AG08396 (cell line): ENCODE results near the gene GABRG3.
"Not testable (repeated sequence)": the region's sequence is repeated elsewhere in the genome, so short reads cannot be mapped to it uniquely, and the experiment has no call there.

Experiments used
- DNase-seq: peaks from one replicate; pipeline ENCODE4 v3.0.0; 2012; ENCODE audit warnings: low spot score, mixed read lengths

GABRG3 gene

DNA sequence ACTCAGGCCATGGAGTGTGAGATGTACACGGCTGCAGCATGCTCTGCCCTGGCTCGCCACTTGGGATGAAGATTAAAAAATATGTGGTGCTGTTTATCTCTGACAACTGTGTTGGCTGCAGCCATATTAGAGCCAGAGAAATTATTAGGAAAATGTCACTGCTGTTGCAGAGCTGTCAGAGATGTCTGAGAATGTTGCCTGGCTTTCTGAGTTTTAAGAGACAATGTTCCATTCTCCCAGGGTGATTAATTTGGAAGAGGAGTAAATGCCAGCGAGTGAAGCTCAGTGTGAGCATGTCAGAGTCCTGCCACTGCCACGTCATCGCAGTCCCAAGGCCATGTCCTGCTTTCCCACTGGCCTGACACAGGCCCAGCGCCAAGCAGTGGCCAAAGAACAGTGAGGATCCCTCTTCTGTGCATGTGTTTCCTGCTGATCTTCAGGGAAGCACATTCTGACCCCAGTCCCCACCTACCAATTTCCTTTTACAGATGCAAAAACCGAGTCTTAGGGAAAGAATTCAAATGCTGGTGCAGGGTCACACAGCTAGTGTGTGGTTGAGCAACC, 370.9 kb downstream of the GABRG3 start:
- DNase-seq = no peak

- no peak for DNase-seq
Measured at GRCh38 chr15:27342991-27343390, 372.0 kb downstream of the GABRG3 start.

DNA sequence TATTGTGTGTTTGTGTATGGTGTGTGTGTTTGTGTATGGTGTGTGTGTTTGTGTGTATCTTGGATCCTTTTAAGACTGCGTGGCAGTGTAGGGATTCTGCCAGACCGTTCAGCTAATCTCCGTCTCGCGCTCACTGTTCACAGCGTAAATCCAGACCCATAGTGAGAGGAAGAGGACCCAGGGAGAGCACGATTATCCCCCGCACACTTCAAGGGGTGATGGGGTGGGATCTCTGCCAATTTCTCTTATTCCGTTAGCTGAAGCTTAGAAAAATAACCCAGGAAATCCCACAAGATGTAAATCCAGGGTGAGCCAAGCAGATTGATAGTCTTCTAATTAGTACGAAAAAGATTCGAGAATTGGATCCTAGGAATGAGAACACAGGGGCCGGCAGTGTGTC, 381.2 kb downstream of the GABRG3 start:
- DNase-seq = no peak

- DNase-seq = no peak
Measured at GRCh38 chr15:27353856-27354255, 382.9 kb downstream of the GABRG3 start.

- no peak for DNase-seq
Measured at GRCh38 chr15:27358751-27359434, 387.9 kb downstream of the GABRG3 start.

DNA sequence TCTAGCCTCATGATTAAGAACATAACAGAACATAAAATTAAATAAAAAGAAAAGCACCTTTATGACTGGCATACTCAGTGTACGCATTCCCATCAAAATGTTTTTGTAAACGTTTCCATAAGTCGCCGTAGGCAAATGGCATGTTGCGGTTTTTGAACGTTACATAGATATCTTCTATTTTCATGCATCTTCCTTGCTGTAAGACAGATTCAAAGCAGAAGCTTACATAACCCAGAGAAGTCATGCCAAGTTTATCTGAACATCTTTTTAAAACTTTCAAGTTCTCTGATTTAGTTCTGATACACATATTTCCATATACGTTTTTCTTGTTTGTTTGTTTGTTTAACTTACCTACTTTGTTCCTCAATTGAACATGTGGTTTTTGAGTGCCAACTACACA, 388.6 kb downstream of the GABRG3 start:
- DNase-seq = no peak

GRCh38 chr15:27360316-27360715, 389.3 kb downstream of the GABRG3 start:
- no peak for DNase-seq

GRCh38 chr15:27361438-27361837, 390.5 kb downstream of the GABRG3 start:
- no peak for DNase-seq

GRCh38 chr15:27365456-27365855, 394.5 kb downstream of the GABRG3 start:
- no peak for DNase-seq

DNA sequence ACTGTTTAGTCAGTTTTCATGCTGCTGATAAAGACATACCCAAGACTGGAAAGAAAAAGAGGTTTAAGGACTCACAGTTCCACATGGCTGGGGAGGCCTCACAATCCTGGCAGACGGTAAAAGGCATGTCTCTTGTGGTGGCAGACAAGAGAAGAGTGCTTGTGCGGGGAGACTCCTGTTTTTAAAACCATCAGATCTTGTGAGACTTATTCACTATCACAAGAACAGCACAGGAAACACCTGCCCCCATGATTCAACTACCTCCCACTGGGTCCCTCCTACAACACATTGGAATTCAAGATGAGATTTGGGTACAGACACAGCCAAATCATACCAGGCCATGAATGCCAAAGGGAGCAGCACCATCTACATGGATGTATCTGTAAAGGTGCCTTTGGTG, 406.4 kb downstream of the GABRG3 start:
- not testable (repeated sequence) for DNase-seq

DNA sequence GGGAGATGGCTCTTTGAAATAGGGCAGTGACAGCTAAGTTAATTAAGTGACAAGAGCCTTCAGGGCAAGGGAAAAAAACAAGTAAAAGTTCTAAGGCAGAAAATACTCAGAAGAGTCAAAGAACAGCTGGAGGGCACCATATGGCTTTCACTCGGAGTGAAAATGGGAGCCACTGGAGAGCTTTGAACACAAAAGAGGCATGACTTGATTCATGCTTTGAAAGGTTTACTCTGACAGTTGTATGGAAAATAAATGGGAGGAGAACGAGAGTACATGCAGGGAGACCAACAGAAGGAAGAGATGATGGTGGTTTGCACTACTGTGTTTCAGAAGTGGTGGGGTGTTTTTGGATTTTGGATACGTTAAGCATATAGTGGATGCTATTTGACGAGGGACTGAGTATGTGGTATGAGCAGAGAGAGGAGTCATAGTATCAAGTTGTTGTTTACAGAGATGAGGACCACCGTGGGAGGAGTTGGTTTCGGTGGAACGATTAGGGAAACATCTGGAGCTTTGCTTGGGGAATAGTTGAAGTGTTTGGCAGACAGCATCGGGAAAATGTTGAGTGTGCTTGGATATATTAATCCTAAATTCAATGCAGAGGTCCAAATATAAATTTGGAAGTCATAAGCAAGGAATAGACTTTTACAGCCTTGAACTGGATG, 411.5 kb downstream of the GABRG3 start:
- DNase-seq = no peak

- no peak for DNase-seq
Measured at GRCh38 chr15:27383726-27384125, 412.7 kb downstream of the GABRG3 start.

GRCh38 chr15:27392163-27392562, 421.2 kb downstream of the GABRG3 start:
- DNase-seq = no peak

GRCh38 chr15:27396521-27396920, 425.5 kb downstream of the GABRG3 start:
- DNase-seq = no peak

DNA sequence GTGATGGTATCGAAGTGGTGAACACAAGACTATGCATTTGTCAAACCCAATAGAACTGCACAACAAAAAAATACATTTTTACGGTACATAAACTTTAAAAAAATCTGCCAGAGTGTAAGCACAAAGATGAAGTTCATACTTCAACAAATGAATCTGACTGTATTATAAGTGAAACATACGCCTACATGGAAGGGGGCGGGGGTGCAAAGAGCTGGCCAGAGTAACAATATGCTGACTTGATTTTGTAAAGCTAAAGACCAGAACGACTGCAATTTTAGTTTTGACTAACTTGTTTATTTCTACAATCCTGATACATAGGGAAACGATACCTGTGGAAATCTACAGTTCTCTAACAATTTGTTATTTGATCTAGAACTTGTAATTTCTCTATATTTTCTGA, 426.0 kb downstream of the GABRG3 start:
- no peak for DNase-seq

- DNase-seq = no peak
Measured at GRCh38 chr15:27398631-27399161, 427.7 kb downstream of the GABRG3 start.

GRCh38 chr15:27399241-27399640, 428.3 kb downstream of the GABRG3 start:
- no peak for DNase-seq

- DNase-seq = no peak
Measured at GRCh38 chr15:27401471-27401870, 430.5 kb downstream of the GABRG3 start.

- no peak for DNase-seq
Measured at GRCh38 chr15:27408428-27408827, 437.4 kb downstream of the GABRG3 start.

DNA sequence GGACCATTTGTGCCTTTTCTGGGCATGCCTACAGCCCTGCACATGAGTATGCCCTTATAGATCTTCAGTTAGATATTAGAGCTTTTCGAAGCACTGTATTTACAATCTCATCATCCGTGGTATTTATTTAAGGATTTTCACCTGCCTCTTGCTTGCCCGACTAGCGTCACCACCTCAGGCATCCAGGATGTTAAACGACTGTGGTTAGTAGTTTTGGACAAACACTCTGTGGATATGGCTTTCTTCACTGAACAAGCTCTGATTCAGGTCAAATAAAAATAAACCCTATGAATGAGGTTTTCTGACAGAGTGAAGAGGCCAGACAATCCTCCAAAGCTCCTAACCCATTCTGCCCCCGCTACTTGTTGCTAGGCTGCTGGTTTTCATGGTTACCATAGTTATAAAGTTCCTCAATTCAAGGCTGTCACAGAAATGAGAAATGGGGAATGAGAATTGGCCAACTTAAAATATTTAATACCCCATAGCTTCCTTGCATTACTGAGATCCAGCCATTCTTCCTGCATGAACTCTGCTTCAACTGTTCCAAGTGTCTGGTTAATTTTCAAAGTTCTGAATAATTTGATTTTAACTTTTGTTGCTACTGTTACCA, 440.1 kb downstream of the GABRG3 start:
- DNase-seq = no peak

DNA sequence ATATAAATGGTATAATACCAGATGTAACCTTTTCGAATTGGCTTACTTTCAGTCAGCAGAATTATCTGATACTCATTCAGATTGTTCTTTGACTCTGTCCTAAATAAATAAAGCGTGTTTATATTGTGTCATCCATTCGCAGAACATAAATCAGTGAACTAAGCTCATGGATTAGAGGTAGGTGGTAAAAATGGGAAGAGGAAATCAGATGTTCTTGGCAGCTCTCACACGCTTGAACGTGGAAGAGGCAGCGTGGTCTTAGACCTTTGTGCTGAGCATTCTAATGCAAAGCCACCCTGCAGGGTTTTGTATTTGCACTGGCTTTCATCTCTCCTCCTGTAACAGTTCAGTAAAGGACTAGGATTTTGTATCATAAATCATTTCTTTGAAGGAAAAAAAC, 441.4 kb downstream of the GABRG3 start:
- DNase-seq = no peak

- DNase-seq = no peak
Measured at GRCh38 chr15:27414168-27414870, 443.3 kb downstream of the GABRG3 start.
